ENCODE measurements around the gene ZSCAN10. TPM values are rescaled to one million over a fixed set of nuclear protein-coding genes. Genes with fewer than 3 reads are reported as not detected.

Gene ZSCAN10
- polyA plus RNA-seq, 1 donor from 2014 or later = 0.10 TPM

DNA sequence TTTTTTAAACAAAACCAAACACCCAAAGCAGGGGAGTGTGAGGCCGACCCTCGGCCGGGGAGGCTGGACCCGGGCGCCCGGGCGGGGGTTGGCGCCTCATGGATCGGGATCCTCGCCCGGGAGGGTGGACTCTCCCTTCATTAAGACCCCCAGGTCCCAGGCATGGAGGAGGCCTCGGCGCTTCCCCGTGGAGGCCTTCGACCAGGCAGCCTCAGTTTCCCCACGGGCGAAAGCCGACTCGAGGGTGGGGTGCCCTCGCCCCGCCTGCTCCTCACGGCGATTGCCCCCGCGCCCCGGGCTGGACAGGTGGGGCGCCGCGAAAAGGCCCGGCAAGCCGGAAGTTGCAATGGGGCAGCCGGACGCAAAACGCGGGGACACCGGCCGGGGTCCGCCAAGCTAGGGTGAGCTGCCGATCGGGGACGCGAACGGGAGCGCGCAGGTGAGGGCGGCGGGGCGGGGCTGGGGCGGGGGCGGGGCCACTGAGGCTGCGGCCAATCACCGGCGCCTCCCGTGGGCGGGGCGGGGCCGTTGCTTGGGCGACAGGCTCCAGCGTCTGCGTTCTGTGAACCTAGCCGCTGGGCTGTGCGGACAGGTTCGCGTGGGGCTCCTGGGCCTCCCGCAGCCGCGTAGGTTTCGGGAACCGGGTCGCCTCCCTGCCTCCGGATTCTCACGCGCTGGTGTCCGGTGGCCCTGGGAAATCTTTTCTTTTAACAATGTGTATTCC, 7.3 kb upstream of the ZSCAN10 start:
- Histone ChIP-seq H2AFZ (ENCODE audit: low read depth, low read length) (peak overlapping the region; percentile 87), H3K27ac (ENCODE audit: low read length) (peak overlapping the region; percentile 66), H3K4me3 (ENCODE audit: low read length) (peak overlapping the region; percentile 83), H3K4me2 (ENCODE audit: low read length) (peak overlapping the region; percentile 76), H3K27me3 (ENCODE audit: insufficient read depth, low read depth, low read length) (no peaks in the 10 kb centered on the region), H3F3A (ENCODE audit: insufficient read depth, low read length, poor library complexity, severe bottlenecking) (no peaks in the 10 kb centered on the region), H4K20me1 (ENCODE audit: insufficient read depth) (no peaks in the 10 kb centered on the region), H3K9ac (ENCODE audit: low read length) (peak overlapping the region; percentile 83), H3K36me3 (ENCODE audit: insufficient read depth, low read length) (no peaks in the 10 kb centered on the region), H3K9me2 (ENCODE audit: insufficient read depth, low read length) (no peaks in the 10 kb centered on the region), H3K9me3 (ENCODE audit: low read length) (no peaks in the 10 kb centered on the region), H3K79me2 (replicated peaks; ENCODE audit: insufficient read depth, low read length) (no peaks in the 10 kb centered on the region)
- no peak for TF ChIP-seq EZH2 (IDR thresholded peaks at IDR 0.05; ENCODE audit: borderline replicate concordance, insufficient read depth, low read length, poor library complexity, severe bottlenecking)
- TF ChIP-seq SMC3 (conservative IDR thresholded peaks at IDR 0.05; ENCODE audit: poor library complexity) = no peak
- peak; percentile 79 for TF ChIP-seq POLR2AphosphoS5 (IDR thresholded peaks at IDR 0.05)
- TF ChIP-seq, protein P1, sequence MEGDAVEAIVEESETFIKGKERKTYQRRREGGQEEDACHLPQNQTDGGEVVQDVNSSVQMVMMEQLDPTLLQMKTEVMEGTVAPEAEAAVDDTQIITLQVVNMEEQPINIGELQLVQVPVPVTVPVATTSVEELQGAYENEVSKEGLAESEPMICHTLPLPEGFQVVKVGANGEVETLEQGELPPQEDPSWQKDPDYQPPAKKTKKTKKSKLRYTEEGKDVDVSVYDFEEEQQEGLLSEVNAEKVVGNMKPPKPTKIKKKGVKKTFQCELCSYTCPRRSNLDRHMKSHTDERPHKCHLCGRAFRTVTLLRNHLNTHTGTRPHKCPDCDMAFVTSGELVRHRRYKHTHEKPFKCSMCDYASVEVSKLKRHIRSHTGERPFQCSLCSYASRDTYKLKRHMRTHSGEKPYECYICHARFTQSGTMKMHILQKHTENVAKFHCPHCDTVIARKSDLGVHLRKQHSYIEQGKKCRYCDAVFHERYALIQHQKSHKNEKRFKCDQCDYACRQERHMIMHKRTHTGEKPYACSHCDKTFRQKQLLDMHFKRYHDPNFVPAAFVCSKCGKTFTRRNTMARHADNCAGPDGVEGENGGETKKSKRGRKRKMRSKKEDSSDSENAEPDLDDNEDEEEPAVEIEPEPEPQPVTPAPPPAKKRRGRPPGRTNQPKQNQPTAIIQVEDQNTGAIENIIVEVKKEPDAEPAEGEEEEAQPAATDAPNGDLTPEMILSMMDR (IDR thresholded peaks at IDR 0.05; ENCODE audit: poor library complexity, severe bottlenecking) = no peak
- peak; percentile 9 for TF ChIP-seq RAD21 (conservative IDR thresholded peaks at IDR 0.05)
- TF ChIP-seq TAF1 (IDR thresholded peaks at IDR 0.05; ENCODE audit: low read depth) = peak; percentile 88
- no peak for TF ChIP-seq EP300 (conservative IDR thresholded peaks at IDR 0.05; ENCODE audit: poor library complexity, severe bottlenecking)
- peak; percentile 51 for TF ChIP-seq MXI1 (conservative IDR thresholded peaks at IDR 0.05; ENCODE audit: poor library complexity, severe bottlenecking)
- TF ChIP-seq REST (IDR thresholded peaks at IDR 0.05; ENCODE audit: borderline replicate concordance) = peak; percentile 85

GRCh38 chr16:3101841-3102470, 2.9 kb upstream of the ZSCAN10 start:
- Histone ChIP-seq H3K9ac (ENCODE audit: low read length) (no peak overlapping the region), H3K4me3 (ENCODE audit: low read length) (no peak overlapping the region), H3K27ac (ENCODE audit: low read length) (no peak overlapping the region), H3F3A (ENCODE audit: insufficient read depth, low read length, poor library complexity, severe bottlenecking) (no peaks in the 10 kb centered on the region), H3K4me2 (ENCODE audit: low read length) (no peak overlapping the region), H4K20me1 (ENCODE audit: insufficient read depth) (no peaks in the 10 kb centered on the region), H2AFZ (ENCODE audit: low read depth, low read length) (no peak overlapping the region), H3K27me3 (ENCODE audit: insufficient read depth, low read depth, low read length) (peaks cover 32% of the 10 kb centered on the region), H3K9me3 (ENCODE audit: low read length) (no peaks in the 10 kb centered on the region), H3K9me2 (ENCODE audit: insufficient read depth, low read length) (no peaks in the 10 kb centered on the region), H3K36me3 (ENCODE audit: insufficient read depth, low read length) (no peaks in the 10 kb centered on the region), H3K79me2 (replicated peaks; ENCODE audit: insufficient read depth, low read length) (no peaks in the 10 kb centered on the region)
- no peak for TF ChIP-seq POLR2AphosphoS5 (IDR thresholded peaks at IDR 0.05)
- TF ChIP-seq, protein P1 (IDR thresholded peaks at IDR 0.05; ENCODE audit: poor library complexity, severe bottlenecking) = no peak
- TF ChIP-seq MXI1 (conservative IDR thresholded peaks at IDR 0.05; ENCODE audit: poor library complexity, severe bottlenecking) = no peak
- TF ChIP-seq SMC3 (conservative IDR thresholded peaks at IDR 0.05; ENCODE audit: poor library complexity) = no peak
- no peak for TF ChIP-seq TAF1 (IDR thresholded peaks at IDR 0.05; ENCODE audit: low read depth)
- TF ChIP-seq EZH2 (IDR thresholded peaks at IDR 0.05; ENCODE audit: borderline replicate concordance, insufficient read depth, low read length, poor library complexity, severe bottlenecking) = no peak
- TF ChIP-seq EP300 (conservative IDR thresholded peaks at IDR 0.05; ENCODE audit: poor library complexity, severe bottlenecking) = no peak
- TF ChIP-seq RAD21 (conservative IDR thresholded peaks at IDR 0.05) = no peak
- TF ChIP-seq REST (IDR thresholded peaks at IDR 0.05; ENCODE audit: borderline replicate concordance) = no peak

Data from neural cell (in vitro differentiated cells).